ENCODE data around the gene IGFBP2.

Gene IGFBP2

DNA sequence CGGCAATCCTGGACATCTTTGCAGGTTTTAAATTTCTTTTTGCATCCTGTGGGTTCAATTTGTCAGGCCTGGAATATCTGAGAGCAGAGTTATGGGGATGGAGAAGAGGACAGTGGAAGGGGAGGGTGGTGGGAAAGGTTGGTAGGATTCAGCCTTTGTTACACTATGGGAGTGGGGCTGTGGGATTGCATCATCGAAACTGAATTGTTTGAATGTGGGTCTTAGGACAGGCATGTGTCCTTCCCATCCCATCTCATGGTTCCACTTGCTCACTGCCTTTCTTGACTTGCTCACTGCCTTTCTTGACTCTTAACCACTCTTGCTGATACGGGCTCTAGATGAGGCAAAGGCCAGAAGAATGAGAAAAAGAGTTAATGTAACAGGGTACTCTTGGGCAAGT lies 12.9 kb downstream of the IGFBP2 start:
- TF ChIP-seq, protein P1, sequence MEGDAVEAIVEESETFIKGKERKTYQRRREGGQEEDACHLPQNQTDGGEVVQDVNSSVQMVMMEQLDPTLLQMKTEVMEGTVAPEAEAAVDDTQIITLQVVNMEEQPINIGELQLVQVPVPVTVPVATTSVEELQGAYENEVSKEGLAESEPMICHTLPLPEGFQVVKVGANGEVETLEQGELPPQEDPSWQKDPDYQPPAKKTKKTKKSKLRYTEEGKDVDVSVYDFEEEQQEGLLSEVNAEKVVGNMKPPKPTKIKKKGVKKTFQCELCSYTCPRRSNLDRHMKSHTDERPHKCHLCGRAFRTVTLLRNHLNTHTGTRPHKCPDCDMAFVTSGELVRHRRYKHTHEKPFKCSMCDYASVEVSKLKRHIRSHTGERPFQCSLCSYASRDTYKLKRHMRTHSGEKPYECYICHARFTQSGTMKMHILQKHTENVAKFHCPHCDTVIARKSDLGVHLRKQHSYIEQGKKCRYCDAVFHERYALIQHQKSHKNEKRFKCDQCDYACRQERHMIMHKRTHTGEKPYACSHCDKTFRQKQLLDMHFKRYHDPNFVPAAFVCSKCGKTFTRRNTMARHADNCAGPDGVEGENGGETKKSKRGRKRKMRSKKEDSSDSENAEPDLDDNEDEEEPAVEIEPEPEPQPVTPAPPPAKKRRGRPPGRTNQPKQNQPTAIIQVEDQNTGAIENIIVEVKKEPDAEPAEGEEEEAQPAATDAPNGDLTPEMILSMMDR (IDR thresholded peaks at IDR 0.05; ENCODE audit: low read depth, low read length): no peak
- H3K27ac ChIP-seq: no peak overlapping the region
- DNase-seq: no peak
- H3K9me3 ChIP-seq (ENCODE audit: severe bottlenecking): no peaks in the 10 kb centered on the region
- H3K27me3 ChIP-seq (ENCODE audit: insufficient read depth, low read depth, severe bottlenecking): no peaks in the 10 kb centered on the region
- H3K4me3 ChIP-seq (ENCODE audit: low read depth, low read length): no peak overlapping the region
- H3K36me3 ChIP-seq: no peaks in the 10 kb centered on the region

DNA sequence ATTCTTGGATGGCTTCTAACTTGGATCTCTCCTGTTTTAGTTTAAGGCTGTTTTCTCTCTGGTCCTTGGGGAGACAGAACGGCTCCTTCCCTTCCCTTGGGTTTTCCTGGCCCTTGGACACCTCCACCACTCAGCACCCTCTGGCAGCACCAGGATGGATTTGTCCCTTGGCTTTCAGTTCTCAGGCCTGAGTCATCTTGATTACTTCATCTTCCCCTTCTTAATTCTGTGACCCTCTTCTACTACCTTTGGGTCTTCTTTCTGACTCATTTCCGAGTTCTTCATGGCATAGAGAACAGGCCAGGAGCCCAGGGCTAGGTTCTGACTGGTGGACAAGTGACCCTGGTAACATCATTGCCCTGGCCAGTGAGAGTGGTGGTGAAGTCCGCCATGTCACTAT lies 14.9 kb downstream of the IGFBP2 start:
- no peak overlapping the region for H3K4me3 ChIP-seq (ENCODE audit: low read depth, low read length)
- H3K27ac ChIP-seq: no peak overlapping the region
- DNase-seq: no peak
- H3K27me3 ChIP-seq (ENCODE audit: insufficient read depth, low read depth, severe bottlenecking): no peaks in the 10 kb centered on the region
- H3K36me3 ChIP-seq: no peaks in the 10 kb centered on the region
- TF ChIP-seq, protein P1 (IDR thresholded peaks at IDR 0.05; ENCODE audit: low read depth, low read length): no peak
- no peaks in the 10 kb centered on the region for H3K9me3 ChIP-seq (ENCODE audit: severe bottlenecking)

DNA sequence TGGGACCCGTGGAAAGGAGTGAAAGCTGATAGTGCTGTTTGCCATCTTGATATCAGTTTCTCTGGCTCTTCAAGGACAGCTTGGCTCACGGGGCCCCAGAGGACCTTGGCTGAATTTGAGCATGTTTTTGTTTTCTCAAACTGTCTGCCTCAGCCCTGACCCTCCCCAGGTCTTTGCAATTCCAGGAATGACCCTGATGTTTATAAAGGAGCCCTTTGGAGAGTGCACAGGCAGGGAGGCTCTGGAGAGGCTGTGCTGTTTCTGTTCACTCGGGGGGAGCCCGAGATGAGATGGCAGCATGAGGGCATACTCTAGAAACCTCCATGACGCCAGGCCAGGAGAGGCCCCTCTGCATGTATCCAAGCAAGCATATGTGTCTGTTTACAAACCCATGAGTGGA lies 16.4 kb downstream of the IGFBP2 start:
- TF ChIP-seq, protein P1 (IDR thresholded peaks at IDR 0.05; ENCODE audit: low read depth, low read length): no peak
- no peak overlapping the region for H3K27ac ChIP-seq

DNA sequence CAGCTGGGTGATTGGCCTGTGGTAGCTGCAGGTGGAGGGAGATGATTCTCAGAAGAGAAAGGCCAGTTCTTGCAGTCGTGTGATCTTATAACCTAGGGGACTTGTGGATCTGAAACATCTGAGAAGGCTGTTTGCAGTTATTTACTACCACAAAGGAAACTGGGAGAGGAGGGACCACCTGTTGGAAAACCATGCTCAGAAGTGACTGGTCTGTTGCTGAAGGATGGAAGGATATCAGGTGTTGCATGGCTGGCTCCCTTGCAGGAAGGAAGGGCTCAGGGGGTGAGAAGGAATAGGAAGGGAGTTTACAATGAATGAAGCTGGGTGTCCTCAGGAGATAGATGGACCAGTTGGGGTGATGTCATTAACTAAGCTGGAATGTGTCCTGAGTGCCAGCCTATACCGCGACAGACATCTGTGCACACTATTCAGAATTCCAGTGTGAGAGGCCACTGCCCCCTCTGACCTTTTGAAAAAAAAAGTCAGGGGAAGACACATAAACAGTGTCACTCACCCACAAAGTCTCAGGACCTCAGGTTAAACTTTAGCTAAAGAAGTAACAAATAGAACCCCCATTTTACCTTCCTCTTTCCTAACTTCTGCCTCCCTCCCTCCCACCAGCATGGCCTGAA lies 17.5 kb downstream of the IGFBP2 start:
- Histone ChIP-seq H3K4me3 (ENCODE audit: low read depth, low read length) (no peak overlapping the region), H3K27ac (no peak overlapping the region)
- TF ChIP-seq, protein P1 (IDR thresholded peaks at IDR 0.05; ENCODE audit: low read depth, low read length): no peak

More for the DNA sequence above, 16.4 kb downstream of the IGFBP2 start:
- Histone ChIP-seq H3K27me3 (ENCODE audit: insufficient read depth, low read depth, severe bottlenecking) (no peaks in the 10 kb centered on the region), H3K36me3 (no peaks in the 10 kb centered on the region), H3K9me3 (ENCODE audit: severe bottlenecking) (no peaks in the 10 kb centered on the region), H3K4me3 (ENCODE audit: low read depth, low read length) (no peak overlapping the region)
- DNase-seq: no peak

DNA sequence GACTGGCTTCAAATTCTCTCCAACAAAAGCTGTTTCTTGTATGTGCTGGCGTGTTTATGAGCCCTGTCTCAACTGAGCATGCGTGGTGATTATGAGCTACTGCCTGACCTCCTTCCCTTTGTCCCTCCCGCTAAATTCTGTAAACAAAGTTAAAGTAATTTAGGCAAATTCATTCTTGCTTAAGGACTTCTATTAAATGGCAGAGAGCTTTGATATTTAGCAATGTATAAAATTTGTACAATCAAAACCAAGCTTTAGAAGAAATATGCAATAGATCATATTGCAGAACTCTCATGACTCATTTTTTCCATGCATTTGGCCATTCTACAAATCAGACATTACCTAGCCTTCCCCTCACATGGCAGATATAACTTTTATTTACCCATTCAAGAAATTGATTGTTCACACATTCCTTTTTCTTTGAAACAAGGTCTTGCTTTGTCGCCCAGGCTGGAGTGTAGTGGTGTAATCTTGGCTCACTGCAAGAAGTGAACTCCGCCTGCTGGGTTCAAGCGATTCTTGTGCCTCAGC lies 18.2 kb downstream of the IGFBP2 start:
- Histone ChIP-seq H3K36me3 (no peaks in the 10 kb centered on the region), H3K4me3 (ENCODE audit: low read depth, low read length) (no peak overlapping the region), H3K27me3 (ENCODE audit: insufficient read depth, low read depth, severe bottlenecking) (no peaks in the 10 kb centered on the region), H3K27ac (no peak overlapping the region), H3K9me3 (ENCODE audit: severe bottlenecking) (no peaks in the 10 kb centered on the region)
- no peak for DNase-seq
- TF ChIP-seq, protein P1 (IDR thresholded peaks at IDR 0.05; ENCODE audit: low read depth, low read length): no peak

More for the DNA sequence above, 17.5 kb downstream of the IGFBP2 start:
- no peaks in the 10 kb centered on the region for H3K9me3 ChIP-seq (ENCODE audit: severe bottlenecking)
- no peaks in the 10 kb centered on the region for H3K27me3 ChIP-seq (ENCODE audit: insufficient read depth, low read depth, severe bottlenecking)
- no peak for DNase-seq
- H3K36me3 ChIP-seq: no peaks in the 10 kb centered on the region

DNA sequence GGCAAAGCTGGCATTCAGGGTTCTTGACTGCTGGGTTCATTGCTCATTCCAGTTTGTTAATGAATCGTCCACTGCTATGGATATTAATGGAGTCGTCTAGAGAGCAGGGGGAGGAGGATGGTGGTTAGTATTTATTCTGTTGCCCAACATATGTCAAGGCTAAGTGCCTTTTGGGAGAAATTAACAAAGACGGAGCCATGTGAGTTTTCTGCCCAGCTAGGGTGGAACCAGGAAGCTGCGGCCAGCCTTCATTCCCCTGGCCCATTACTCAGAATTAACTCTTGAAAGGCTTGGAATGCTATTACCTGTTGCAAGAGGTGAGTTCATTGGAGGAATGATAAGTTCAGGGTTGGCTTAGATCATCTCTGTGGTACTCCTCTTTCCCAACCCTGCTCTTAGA lies 19.3 kb downstream of the IGFBP2 start:
- H3K36me3 ChIP-seq: no peaks in the 10 kb centered on the region
- DNase-seq: no peak
- no peak overlapping the region for H3K4me3 ChIP-seq (ENCODE audit: low read depth, low read length)
- no peak overlapping the region for H3K27ac ChIP-seq
- H3K27me3 ChIP-seq (ENCODE audit: insufficient read depth, low read depth, severe bottlenecking): no peaks in the 10 kb centered on the region
- no peaks in the 10 kb centered on the region for H3K9me3 ChIP-seq (ENCODE audit: severe bottlenecking)
- TF ChIP-seq, protein P1 (IDR thresholded peaks at IDR 0.05; ENCODE audit: low read depth, low read length): no peak

Measured in WERI-Rb-1 (cell line).